ENCODE results near the gene GOLGA6D. TPM values are rescaled to one million over a fixed set of nuclear protein-coding genes. Genes with fewer than 3 reads are reported as not detected.
"Not testable (repeated sequence)": the region's sequence is repeated elsewhere in the genome, so short reads cannot be mapped to it uniquely, and the experiment has no call there.

GOLGA6D gene
- polyA plus RNA-seq, 5 donors = 0.14 to 0.33 (median 0.23) TPM

DNA sequence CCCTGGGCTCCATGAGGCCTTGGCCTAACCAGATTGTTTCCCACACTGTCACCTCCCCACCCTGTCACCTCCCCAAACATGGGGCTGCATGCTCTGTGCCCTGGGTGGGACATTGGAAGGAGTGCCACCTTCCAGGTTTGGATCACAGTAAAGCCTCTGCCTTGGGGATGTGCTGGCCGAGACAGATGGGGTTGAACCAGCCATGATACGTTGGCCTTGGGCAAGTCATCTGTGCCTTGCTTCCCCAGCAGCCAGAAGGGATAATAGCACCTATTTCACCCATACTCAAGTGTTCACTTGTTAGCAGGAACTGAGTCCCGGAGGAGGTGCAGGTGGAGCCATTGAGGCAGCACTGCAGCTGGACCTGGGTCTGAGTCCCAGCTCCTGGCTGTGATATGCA, 7.0 kb upstream of the GOLGA6D start:
- not testable (repeated sequence) for DNase-seq

- DNase-seq = not testable (repeated sequence)
Measured at GRCh38 chr15:75278497-75278896, 4.1 kb upstream of the GOLGA6D start.

DNA sequence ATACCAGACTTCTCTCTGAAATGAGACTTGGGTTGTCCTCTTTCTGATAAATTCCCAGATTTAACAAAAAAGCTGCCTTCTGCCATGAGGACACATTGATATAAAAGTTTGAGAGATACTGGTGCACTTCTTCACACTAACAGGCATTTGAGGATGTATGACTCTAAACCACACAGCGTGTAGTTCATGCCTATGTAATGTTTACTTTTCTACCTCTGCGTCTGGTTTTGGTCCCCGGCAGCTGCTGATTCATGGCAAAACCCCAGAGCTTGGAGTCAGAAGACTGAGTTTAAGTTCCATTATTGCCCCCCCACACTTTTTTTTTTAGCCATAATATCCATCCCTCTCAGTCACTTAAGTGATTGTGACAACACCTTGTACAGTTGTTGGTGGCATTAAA, 1.5 kb downstream of the GOLGA6D start:
- not testable (repeated sequence) for DNase-seq

GRCh38 chr15:75293660-75294059, 11.0 kb downstream of the GOLGA6D start:
- not testable (repeated sequence) for DNase-seq

GRCh38 chr15:75298541-75299310, 16.1 kb downstream of the GOLGA6D start:
- not testable (repeated sequence) for DNase-seq

- DNase-seq = not testable (repeated sequence)
Measured at GRCh38 chr15:75299311-75299688, 16.7 kb downstream of the GOLGA6D start.

- DNase-seq = not testable (repeated sequence)
Measured at GRCh38 chr15:75300026-75300425, 17.4 kb downstream of the GOLGA6D start.

- no peak for DNase-seq
Measured at GRCh38 chr15:75302318-75302717, 19.7 kb downstream of the GOLGA6D start.

DNA sequence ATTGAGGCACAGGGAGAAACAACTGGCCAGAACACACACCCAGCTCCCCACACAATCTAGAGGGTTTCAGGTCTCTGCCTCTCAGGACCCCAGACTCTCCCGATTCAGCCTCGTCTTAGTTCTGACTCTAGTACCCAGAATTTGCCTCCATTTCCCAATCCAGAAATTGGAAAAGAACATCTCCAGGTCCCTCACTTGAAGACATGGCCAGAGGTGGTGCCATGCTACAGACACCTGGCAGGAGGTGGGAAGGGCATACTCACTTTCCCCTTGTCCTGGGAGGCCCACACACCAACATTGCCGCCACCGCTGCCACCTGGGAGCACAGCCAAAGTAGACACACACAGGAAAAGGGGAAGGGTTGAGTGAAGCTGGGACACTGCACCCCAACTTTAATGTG, 20.1 kb downstream of the GOLGA6D start:
- not testable (repeated sequence) for DNase-seq

DNA sequence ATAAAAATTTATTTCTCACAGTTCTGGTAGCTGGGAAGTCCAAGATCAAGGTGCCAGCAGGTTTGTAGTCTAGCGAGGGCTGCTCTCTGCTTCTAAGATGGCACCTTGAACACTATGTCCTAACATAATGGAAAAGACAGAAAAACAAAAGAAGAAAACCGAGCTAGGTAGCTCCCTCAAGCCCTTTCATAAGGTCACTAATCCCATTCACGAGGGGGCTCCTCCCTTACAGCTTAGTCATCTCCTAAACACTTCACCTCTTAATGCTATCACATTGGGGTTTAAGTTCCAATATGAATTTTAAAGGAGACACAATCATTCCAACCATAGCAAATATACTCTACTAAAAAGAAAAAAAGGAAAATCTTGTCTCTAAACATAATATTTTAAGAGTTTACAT, 23.6 kb downstream of the GOLGA6D start:
- no peak for DNase-seq

DNA sequence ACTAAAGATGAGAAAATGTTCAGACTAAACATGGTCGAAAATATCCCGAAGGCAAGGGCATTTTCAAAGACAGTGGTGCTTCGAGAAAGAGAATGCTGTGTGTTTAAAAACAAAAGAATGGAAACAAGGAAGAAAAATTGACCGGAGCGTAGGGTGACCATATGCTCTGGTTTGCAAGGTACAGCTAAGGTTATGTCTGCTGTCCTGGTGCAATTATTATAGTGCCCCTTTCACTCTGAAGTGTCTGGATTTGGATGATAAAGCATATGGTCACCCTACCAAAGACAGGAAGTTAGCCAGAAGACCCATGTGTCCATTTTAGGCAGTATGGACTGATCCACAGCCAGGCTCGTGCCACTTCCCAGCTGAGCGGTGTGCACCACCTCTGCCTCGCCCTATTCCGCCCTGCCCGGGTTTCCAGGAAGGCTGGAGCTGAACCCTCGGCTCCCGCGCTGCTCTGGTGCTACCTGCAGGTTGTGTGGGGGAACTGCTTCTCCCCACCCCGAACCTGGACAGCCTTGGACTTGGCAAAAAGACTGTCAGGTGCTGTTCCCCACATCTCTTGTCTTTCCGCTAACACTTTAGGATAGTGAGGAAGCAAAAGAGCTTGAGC, 25.2 kb downstream of the GOLGA6D start:
- DNase-seq = peak; percentile 0 to 1

DNA sequence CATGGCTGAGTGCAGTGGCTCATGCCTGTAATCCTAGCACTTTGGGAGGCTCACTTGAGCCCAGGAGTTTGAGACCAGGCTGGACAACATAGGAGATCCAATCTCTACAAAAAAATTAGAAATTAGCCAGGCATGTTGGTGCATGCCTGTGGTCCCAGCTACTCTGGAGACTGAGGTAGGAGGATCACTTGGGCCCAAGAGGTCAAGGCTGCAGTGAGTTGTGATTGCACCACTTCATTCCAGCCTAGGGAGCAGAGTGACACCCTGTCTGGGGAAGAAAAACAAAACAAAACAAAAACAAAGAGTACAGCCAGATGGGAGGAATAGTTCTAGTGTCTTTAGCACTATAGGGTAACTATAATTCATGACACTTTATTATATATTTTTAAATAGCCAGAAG, 27.1 kb downstream of the GOLGA6D start:
- DNase-seq = no peak

GRCh38 chr15:75312548-75312947, 29.9 kb downstream of the GOLGA6D start:
- not testable (repeated sequence) for DNase-seq

- DNase-seq = no peak
Measured at GRCh38 chr15:75313116-75313845, 30.6 kb downstream of the GOLGA6D start.

DNA sequence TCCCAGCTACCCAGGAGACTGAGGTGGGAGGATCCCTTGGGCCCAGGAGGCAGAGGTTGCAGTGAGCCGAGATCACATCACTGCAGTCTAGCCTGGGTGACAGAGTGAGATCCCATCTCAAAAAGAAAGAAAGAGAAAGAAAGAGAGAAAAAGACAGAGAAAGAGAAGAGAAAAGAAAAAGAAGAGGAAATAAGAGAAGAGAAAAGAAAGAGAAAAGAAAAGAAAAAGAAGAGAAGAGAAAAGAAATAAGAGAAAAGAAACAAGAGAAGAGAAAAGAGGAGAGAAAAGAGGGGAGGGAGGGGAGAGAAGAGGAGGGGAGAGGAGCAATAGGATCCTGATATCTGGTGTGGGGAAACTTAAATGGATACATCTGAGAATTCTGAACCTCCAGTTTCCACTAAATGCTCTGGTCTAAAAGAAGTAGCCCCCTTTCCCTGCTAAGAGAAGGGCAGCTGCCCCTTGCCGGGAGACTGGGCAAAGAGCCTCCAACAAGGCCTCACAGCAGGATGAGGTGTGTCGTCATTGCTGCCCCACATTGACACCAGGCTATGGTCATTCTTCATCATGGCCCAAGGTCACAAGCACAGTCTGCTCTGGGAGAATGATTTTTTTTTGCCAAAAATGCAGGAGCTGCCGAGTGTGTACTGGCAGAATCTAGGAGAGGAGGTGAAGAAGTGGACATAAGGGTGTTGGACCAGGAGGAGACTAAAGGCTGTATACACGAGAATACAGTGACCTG, 32.1 kb downstream of the GOLGA6D start:
- DNase-seq = no peak

DNA sequence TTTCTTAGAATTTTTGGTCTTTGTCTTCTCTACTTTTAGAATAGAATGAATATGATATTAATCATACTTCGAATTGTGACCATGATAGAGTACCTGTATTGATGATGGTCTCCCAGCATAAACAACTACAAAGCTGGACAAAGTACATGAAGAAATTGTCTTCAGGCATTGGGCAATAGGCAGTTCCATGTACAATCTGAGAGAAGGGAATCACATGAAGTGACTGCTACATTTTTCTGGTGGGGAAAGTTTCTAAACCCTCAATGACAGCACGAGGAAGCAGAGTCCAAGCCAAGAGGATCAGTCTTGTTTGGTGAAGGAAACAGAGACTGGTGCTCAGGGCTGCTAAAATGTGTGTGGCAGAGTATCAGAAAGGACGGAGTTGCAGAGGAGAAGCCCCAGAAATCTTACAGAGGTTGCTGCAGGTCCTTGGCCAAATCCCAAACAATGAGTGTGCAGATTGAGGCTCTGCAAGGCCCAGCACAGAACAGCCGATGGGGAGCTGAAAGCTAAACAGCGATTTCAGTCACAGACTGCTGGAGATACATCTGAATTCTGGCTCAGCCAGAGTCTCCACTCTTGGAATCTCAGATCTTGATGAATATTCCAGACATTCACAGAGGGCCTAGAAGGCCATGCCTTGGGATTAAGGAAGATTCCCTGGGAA, 36.7 kb downstream of the GOLGA6D start:
- not testable (repeated sequence) for DNase-seq

GRCh38 chr15:75321711-75322110, 39.1 kb downstream of the GOLGA6D start:
- DNase-seq = no peak

GRCh38 chr15:75325922-75326321, 43.3 kb downstream of the GOLGA6D start:
- no peak for DNase-seq

DNA sequence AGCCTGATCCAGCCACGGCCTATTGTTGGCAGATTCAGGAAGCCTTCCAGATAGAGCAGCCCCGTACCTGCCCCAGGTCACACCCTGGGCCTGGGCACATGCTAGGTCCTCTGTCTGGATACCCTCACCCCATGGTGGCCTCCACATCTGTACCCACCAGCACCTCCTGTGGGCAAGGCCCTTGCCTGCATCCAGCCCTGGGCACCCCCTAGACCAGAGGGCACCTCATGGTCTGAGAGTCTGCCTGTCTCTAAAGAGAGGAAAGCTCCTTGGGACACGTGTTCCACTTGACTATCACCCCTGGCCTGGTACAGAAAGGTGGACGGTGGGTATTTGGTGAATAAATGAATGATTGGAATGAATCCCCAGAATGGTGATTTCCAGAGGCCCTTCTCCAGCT, 44.4 kb downstream of the GOLGA6D start:
- no peak for DNase-seq

DNA sequence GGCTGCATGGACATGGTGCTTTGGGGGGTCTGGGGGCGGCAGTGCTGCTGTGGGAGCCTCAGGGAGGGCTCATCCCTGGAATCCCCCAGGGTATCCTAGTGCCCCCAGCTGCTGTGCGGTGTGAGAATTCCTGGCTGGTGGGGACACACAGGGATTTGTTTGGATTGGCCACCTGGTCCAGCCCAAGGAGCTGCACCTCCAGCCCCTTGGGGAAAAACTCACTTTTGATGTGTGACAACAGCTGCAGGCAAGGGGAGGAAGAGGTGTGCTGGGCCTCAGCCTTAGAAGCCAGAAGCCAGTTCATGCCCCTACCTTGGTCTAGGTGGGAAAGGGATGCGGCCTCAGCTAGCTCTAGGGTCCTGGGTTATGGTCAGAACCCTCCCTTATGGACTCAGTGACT, 44.9 kb downstream of the GOLGA6D start:
- DNase-seq = no peak
